ENCODE data around the gene TANGO2.

The TANGO2 gene

DNA sequence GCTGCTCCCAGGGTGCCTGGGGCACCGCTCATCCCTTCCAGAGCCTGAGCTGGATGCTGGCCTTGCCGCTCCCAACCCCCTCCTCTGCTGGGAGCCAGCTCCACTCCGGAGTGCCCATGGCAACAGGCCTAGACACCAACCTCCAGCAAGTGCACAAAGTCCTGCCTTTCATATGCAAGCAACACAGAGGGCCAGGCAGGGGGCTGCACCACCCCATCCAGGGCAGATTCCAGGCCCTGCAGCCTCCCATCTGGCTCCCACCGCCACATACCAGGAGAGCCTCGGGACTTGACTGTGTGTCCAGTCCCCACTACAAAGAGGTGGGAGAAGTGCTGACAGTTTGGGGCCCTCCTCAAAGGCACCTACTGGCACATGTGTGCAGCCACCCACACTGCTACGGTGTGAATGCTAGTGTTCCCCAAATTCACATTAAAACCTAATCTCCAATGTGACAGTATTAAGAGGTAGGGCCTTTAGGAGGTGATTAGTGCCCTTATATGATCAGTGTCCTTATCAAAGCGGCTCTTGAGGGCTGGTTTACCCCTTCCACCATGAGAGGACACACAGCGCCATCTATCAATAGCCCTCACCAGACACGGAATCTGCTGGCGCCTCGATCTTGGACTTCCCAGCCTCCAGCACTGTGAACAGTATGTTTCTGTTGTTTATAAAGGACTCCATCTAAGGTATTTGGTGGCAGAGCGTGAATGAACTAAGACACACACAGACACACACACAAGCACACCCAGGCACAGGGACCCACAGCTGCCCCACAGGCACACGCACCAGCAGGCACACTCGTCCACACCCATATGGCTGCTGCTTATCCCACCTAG, 20.4 kb upstream of the TANGO2 start:
- DNase-seq (ENCODE audit: low read depth): no peak
- H3K4me3 ChIP-seq (ENCODE audit: low read depth, low read length): no peak overlapping the region
- in situ Hi-C loops (cut with HindIII; ENCODE audit: low sequenced_read_pairs): no loop called here
- TF ChIP-seq, protein P1, sequence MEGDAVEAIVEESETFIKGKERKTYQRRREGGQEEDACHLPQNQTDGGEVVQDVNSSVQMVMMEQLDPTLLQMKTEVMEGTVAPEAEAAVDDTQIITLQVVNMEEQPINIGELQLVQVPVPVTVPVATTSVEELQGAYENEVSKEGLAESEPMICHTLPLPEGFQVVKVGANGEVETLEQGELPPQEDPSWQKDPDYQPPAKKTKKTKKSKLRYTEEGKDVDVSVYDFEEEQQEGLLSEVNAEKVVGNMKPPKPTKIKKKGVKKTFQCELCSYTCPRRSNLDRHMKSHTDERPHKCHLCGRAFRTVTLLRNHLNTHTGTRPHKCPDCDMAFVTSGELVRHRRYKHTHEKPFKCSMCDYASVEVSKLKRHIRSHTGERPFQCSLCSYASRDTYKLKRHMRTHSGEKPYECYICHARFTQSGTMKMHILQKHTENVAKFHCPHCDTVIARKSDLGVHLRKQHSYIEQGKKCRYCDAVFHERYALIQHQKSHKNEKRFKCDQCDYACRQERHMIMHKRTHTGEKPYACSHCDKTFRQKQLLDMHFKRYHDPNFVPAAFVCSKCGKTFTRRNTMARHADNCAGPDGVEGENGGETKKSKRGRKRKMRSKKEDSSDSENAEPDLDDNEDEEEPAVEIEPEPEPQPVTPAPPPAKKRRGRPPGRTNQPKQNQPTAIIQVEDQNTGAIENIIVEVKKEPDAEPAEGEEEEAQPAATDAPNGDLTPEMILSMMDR (IDR thresholded peaks at IDR 0.05; ENCODE audit: low read depth, low read length, missing control alignments): no peak

DNA sequence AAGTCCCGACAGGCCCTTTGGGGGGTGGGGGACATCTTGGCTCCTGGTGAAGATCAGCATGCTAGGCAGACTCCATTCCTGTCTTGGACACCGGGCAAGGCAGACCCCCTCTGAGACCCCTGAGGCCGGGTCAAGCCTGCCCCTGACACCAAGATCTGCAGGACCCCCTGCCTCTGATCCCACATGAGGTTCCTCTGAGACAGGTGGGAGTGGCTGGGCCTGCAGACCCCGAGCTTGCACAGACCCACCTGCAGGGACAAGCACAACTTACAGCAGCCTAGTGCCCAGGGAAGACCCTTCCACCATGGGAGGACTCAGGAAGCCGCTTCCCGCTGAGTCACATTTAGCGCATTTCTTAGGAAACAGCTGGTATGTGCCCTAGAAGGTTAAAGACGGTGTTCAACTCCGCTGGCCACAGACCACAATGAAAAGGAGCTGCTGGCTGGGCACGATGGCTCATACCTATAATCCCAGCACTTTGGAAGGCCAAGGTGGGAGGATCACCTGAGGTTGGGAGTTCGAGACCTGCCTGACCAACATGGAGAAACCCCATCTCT, 19.8 kb upstream of the TANGO2 start:
- TF ChIP-seq, protein P1 (IDR thresholded peaks at IDR 0.05; ENCODE audit: low read depth, low read length, missing control alignments): no peak
- in situ Hi-C loops (cut with HindIII; ENCODE audit: low sequenced_read_pairs): no loop called here
- DNase-seq (ENCODE audit: low read depth): no peak
- H3K4me3 ChIP-seq (ENCODE audit: low read depth, low read length): no peak overlapping the region

DNA sequence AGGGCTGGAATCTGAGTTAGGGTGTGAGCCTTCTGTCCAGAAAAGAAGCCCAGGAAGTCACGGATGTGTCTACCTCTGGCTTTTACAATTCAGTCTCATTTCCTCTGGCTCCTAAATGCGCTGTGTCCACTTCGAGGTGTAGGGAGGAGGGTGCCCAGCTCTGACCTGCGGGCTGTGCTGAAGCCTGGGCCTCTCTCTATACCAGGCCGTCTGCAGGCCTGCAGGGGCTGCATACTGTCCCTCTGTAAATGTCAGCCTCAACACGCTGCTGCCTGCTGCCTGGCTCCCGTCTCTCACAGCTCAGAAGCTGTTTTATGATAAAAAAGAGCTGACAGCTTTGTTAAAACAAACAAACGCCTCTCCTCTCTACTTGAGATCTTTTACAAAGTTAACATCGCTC, 18.8 kb upstream of the TANGO2 start:
- no peak overlapping the region for H3K4me3 ChIP-seq (ENCODE audit: low read depth, low read length)
- DNase-seq (ENCODE audit: low read depth): no peak
- TF ChIP-seq, protein P1 (IDR thresholded peaks at IDR 0.05; ENCODE audit: low read depth, low read length, missing control alignments): no peak
- in situ Hi-C loops (cut with HindIII; ENCODE audit: low sequenced_read_pairs): no loop called here

DNA sequence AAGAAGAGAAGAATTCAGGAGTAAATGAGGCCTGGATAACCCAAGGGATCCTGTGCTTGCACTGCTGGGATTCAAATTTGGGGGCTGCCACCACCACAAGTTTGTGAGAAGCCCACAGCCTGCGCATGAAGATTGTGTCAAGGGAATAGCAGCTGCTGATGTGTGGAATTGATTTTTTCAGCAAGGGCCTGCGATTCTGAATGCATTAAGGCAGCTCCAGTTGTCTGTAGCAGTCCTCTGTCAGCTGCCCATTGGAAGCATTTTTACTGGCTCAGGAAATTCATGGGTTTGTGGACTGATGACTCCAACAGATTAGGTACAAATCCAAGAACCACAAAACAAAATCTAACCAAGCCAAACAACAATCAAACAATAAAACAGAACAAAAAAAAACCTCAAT, 18.3 kb upstream of the TANGO2 start:
- TF ChIP-seq, protein P1 (IDR thresholded peaks at IDR 0.05; ENCODE audit: low read depth, low read length, missing control alignments): no peak
- no peak for DNase-seq (ENCODE audit: low read depth)
- H3K4me3 ChIP-seq (ENCODE audit: low read depth, low read length): no peak overlapping the region
- in situ Hi-C loops (cut with HindIII; ENCODE audit: low sequenced_read_pairs): no loop called here

DNA sequence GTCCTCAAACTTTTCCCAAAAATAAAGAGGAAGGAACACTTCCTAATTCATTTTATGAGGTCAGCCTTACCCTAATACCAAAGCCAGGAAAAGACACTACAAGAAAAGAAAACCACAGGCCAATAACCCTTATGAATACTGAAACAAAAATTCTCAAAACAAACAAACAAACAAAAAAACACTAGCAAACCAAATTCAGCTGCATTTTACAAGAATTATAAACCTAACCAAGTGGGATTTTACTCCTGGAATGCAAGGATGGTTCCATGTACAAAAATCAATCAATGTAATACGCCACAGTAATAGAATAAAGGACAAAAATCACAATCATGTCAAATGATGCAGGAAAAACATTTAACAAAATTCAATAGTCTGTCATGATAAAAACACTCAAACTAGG, 17.6 kb upstream of the TANGO2 start:
- no peak overlapping the region for H3K4me3 ChIP-seq (ENCODE audit: low read depth, low read length)
- TF ChIP-seq, protein P1 (IDR thresholded peaks at IDR 0.05; ENCODE audit: low read depth, low read length, missing control alignments): no peak
- in situ Hi-C loops (cut with HindIII; ENCODE audit: low sequenced_read_pairs): no loop called here
- no peak for DNase-seq (ENCODE audit: low read depth)

DNA sequence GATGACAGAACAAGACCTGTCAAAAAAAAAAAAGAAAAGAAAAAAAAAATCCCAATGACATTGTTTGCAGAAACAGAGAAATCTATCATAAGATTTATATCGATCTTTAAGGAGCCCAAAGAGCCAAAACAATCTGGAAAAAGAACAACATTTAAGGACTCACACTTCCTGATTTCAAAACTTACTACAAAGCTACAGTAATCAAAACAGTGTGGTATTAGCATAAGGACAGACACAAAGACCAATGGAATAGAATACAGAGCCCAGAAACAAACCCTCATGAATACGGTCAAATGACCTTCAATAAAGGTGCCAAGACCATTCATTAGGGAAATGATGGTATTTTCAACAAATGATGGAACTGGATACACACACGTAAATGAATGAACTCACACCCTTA, 16.4 kb upstream of the TANGO2 start:
- TF ChIP-seq, protein P1 (IDR thresholded peaks at IDR 0.05; ENCODE audit: low read depth, low read length, missing control alignments): no peak
- H3K4me3 ChIP-seq (ENCODE audit: low read depth, low read length): no peak overlapping the region
- in situ Hi-C loops (cut with HindIII; ENCODE audit: low sequenced_read_pairs): no loop called here
- no peak for DNase-seq (ENCODE audit: low read depth)

Data from astrocyte of the cerebellum (primary cell).